ENCODE measurements around the gene RPS19BP1. TPM values are rescaled to one million over a fixed set of nuclear protein-coding genes. Genes with fewer than 3 reads are reported as not detected.
A peak's percentile ranks its signal among the peaks of the same experiment; 100 is the strongest.

The RPS19BP1 gene
- total and polyA plus RNA-seq, 11 donors: 33.2 to 220 (median 52.1) TPM

DNA sequence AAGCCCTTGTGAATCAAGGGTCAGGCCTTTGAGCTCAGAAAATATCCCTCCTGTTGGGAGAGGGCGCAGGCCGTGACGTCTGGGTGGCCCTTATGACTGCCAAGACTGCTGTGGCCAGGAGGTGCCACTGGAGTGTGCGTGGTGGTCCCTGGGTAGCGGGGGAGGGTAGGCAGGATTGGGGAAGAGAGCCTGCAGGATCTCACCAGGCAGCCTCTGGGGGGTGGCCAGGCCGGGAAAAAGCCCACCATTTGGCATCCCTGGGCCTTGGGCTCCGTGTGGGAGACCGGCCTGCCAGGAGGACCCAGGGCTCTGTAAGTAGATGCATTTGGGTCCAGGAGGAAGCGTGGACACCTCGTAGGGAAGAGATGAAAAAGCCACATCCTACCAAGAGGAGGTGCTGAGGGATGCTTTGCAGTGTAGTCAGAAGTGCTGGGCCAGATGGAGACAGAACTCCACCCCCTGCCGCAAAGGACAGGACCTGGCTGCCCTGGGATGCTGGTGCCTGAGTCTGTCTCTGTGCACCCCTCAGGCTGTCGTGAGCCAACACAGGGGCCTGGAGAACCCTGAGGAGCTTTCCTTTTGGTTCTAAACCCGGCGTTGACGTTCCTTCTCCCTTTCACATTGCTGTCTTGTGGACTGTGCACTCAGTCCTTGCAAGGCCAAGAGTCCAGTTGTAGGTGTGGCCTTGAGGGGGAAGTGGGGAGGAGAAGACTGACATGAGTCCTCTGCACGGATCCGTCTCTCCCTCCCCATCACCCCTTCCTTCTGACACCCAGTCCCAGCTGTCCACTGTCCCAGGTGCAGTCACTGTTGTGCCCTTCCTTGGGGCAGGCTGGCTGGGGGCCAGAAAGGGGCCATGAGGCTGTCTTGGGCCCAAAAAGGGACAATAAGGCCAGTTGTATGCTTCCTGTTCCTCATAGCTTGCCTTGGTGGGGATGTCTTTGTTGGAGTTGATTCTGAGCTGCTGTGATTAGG, 43.2 kb downstream of the RPS19BP1 start:
- peak in 1 of 4 donors; percentile 4 for ATAC-seq
- no peaks in the 10 kb centered on the region for H3K27me3 ChIP-seq
- DNase-seq: peak in 1 of 5 donors; percentile 26
- peaks cover 0 to 9% (median 0%) of the 10 kb centered on the region in 9 donors for H3K36me3 ChIP-seq
- no peak for TF ChIP-seq POLR2A (IDR thresholded peaks at IDR 0.05)
- TF ChIP-seq, protein P1, sequence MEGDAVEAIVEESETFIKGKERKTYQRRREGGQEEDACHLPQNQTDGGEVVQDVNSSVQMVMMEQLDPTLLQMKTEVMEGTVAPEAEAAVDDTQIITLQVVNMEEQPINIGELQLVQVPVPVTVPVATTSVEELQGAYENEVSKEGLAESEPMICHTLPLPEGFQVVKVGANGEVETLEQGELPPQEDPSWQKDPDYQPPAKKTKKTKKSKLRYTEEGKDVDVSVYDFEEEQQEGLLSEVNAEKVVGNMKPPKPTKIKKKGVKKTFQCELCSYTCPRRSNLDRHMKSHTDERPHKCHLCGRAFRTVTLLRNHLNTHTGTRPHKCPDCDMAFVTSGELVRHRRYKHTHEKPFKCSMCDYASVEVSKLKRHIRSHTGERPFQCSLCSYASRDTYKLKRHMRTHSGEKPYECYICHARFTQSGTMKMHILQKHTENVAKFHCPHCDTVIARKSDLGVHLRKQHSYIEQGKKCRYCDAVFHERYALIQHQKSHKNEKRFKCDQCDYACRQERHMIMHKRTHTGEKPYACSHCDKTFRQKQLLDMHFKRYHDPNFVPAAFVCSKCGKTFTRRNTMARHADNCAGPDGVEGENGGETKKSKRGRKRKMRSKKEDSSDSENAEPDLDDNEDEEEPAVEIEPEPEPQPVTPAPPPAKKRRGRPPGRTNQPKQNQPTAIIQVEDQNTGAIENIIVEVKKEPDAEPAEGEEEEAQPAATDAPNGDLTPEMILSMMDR (IDR thresholded peaks at IDR 0.05): no peak
- H3K4me1 ChIP-seq: peaks cover 0 to 20% (median 0%) of the 10 kb centered on the region in 12 donors
- no peaks in the 10 kb centered on the region for H3K9me3 ChIP-seq
- H3K27ac ChIP-seq: peak overlapping the region in 2 of 12 donors; percentile 15 to 24
- intact Hi-C loops (cut with DNase I): loop anchor here in 5 of 10 donors (5.0 kb wide), 1 partner anchor 38 kb away; no protein-coding TSS in a partner anchor
- 82 to 86% (median 83%) methylated on average over 12 to 17 of the region's 17 CpGs for WGBS, 4 donors
- peak overlapping the region in 1 of 12 donors; percentile 23 for H3K4me3 ChIP-seq

DNA sequence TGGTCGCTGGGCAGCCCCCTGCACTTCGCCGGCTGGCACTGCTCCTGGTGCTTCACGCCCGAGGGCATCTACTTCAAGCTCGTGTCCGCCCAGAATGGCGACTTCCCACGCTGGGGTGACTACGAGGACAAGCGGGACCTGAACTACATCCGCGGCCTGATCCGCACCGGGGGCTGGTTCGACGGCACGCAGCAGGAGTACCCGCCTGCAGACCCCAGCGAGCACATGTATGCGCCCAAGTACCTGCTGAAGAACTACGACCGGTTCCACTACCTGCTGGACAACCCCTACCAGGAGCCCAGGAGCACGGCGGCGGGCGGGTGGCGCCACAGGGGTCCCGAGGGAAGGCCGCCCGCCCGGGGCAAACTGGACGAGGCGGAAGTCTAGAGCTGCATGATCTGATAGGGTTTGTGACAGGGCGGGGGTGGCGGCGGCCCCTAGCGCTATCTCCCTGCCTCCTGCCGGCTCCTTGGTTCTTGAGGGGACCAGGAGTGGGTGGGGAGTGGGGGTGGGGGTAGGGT, 43.9 kb downstream of the RPS19BP1 start:
- H3K4me1 ChIP-seq: peaks cover 0 to 17% (median 0%) of the 10 kb centered on the region in 12 donors
- peaks cover 0 to 9% (median 0%) of the 10 kb centered on the region in 9 donors for H3K36me3 ChIP-seq
- TF ChIP-seq, protein P1 (IDR thresholded peaks at IDR 0.05): no peak
- TF ChIP-seq POLR2A (IDR thresholded peaks at IDR 0.05): no peak
- H3K27me3 ChIP-seq: no peaks in the 10 kb centered on the region
- DNase-seq (no peak), ATAC-seq (no peak)
- no peaks in the 10 kb centered on the region for H3K9me3 ChIP-seq
- H3K4me3 ChIP-seq: no peak overlapping the region
- WGBS, 4 donors: 91 to 95% (median 94%) methylated on average over 25 to 39 of the region's 39 CpGs
- intact Hi-C loops (cut with DNase I): no loop called here
- H3K27ac ChIP-seq: no peak overlapping the region

DNA sequence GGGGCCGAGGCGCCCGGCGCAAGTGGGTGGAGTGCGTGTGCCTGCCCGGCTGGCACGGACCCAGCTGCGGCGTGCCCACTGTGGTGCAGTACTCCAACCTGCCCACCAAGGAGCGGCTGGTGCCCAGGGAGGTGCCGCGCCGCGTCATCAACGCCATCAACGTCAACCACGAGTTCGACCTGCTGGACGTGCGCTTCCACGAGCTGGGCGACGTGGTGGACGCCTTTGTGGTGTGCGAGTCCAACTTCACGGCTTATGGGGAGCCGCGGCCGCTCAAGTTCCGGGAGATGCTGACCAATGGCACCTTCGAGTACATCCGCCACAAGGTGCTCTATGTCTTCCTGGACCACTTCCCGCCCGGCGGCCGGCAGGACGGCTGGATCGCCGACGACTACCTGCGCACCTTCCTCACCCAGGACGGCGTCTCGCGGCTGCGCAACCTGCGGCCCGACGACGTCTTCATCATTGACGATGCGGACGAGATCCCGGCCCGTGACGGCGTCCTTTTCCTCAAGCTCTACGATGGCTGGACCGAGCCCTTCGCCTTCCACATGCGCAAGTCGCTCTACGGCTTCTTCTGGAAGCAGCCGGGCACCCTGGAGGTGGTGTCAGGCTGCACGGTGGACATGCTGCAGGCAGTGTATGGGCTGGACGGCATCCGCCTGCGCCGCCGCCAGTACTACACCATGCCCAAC, 44.6 kb downstream of the RPS19BP1 start:
- DNase-seq (no peak), ATAC-seq (no peak)
- TF ChIP-seq, protein P1 (IDR thresholded peaks at IDR 0.05): no peak
- TF ChIP-seq POLR2A (IDR thresholded peaks at IDR 0.05): no peak
- H3K36me3 ChIP-seq: peaks cover 0 to 9% (median 0%) of the 10 kb centered on the region in 9 donors
- intact Hi-C loops (cut with DNase I): no loop called here
- peaks cover 0 to 17% (median 0%) of the 10 kb centered on the region in 12 donors for H3K4me1 ChIP-seq
- WGBS, 4 donors: 96 to 97% (median 97%) methylated on average over 42 to 70 of the region's 70 CpGs
- H3K9me3 ChIP-seq: no peaks in the 10 kb centered on the region
- no peak overlapping the region for H3K4me3 ChIP-seq
- no peaks in the 10 kb centered on the region for H3K27me3 ChIP-seq
- no peak overlapping the region for H3K27ac ChIP-seq

Measured in heart left ventricle (tissue), 16 donors.